SK-N-SH (cell line): ENCODE measurements around the gene ACYP2. TPM values are rescaled to one million over a fixed set of nuclear protein-coding genes. Genes with fewer than 3 reads are reported as not detected.

Experiments
- CTCF ChIA-PET: fragments of 300-600, 350-600 bp; formaldehyde crosslinking; extraction: SDS; loops from one replicate; lab custom pipeline; 2021; lab: Yijun Ruan, JAX
- POLR2A ChIA-PET: fragments of 350-600 bp; sonication (Branson Sonifier 250); formaldehyde crosslinking; extraction: SDS; loops from one replicate; lab custom pipeline; 2020; ENCODE audit warnings: antibody characterized with exemption, inconsistent platforms; lab: Yijun Ruan, JAX
- DNase-seq: peaks from one replicate; pipeline ENCODE4 v3.0.0; 2012
- H2AFZ ChIP-seq: fragments of 200-600 bp; sonication (generic); 2 replicates; pipeline ENCODE4 v1.8.1; 2016; ENCODE audit warnings: antibody characterized with exemption, mild to moderate bottlenecking, low read depth
- H3F3A ChIP-seq: fragments of 200-600 bp; sonication (generic); replicated peaks from 2 replicates; pipeline ENCODE3; 2016; ENCODE audit warnings: antibody characterized with exemption, mild to moderate bottlenecking; ENCODE audit not compliant: insufficient read depth
- H3K27ac ChIP-seq, 2 experiments: fragments of 200-500 bp in 1 of 2; fragments of 200-600 bp in 1 of 2; sonication (Bioruptor generic) in 1 of 2; sonication (generic), shearing (Covaris generic) in 1 of 2; 2 replicates each; pipeline versions ENCODE4 v1.5.1 to v1.6.1; 2014 to 2016; ENCODE audit warnings: low read depth in 2 of 2, inconsistent platforms in 1 of 2, low read length in 1 of 2, mild to moderate bottlenecking in 1 of 2, mixed read lengths in 1 of 2
- H3K27me3 ChIP-seq: fragments of 200-600 bp; sonication (generic), shearing (Covaris generic); 2 replicates; pipeline ENCODE4 v1.6.1; 2016; ENCODE audit warnings: mixed run types; ENCODE audit not compliant: insufficient read depth
- H3K36me3 ChIP-seq, 2 experiments: fragments of 200-500 bp in 1 of 2; fragments of 200-600 bp in 1 of 2; sonication (Bioruptor generic) in 1 of 2; sonication (generic) in 1 of 2; replicated peaks in 1 of 2; 2 replicates each; pipeline versions ENCODE3 to v1.5.1; 2014 to 2016; ENCODE audit warnings: low read length in 1 of 2, mild to moderate bottlenecking in 1 of 2; ENCODE audit not compliant: insufficient read depth in 2 of 2, control insufficient read depth in 1 of 2
- H3K4me1 ChIP-seq, 2 experiments: fragments of 200-500 bp in 1 of 2; fragments of 200-600 bp in 1 of 2; sonication (Bioruptor generic) in 1 of 2; sonication (generic), shearing (Covaris generic) in 1 of 2; 2 replicates each; pipeline versions ENCODE4 v1.5.1 to v1.6.1; 2014 to 2016; ENCODE audit warnings: low read depth in 1 of 2, low read length in 1 of 2, mixed run types in 1 of 2; ENCODE audit not compliant: insufficient read depth in 2 of 2, control insufficient read depth in 1 of 2
- H3K4me2 ChIP-seq: fragments of 200-600 bp; sonication (generic), shearing (Covaris generic); 2 replicates; pipeline ENCODE4 v1.6.1; 2017; ENCODE audit warnings: mixed run types
- H3K4me3 ChIP-seq, 2 experiments: fragments of 200-500 bp in 1 of 2; fragments of 200-600 bp in 1 of 2; sonication (Bioruptor generic) in 1 of 2; sonication (generic), shearing (Covaris generic) in 1 of 2; 2 replicates each; pipeline versions ENCODE4 v1.5.1 to v1.8.1; 2014 to 2016; ENCODE audit warnings: low read depth in 2 of 2, inconsistent platforms in 1 of 2, low read length in 1 of 2, mild to moderate bottlenecking in 1 of 2, mixed read lengths in 1 of 2, moderate library complexity in 1 of 2
- H3K79me2 ChIP-seq: fragments of 200-600 bp; sonication (generic); 2 replicates; pipeline ENCODE4 v1.8.1; 2017; ENCODE audit warnings: mild to moderate bottlenecking; ENCODE audit not compliant: insufficient read depth
- H3K9ac ChIP-seq: fragments of 200-600 bp; sonication (generic); 2 replicates; pipeline ENCODE4 v1.6.1; 2017; ENCODE audit warnings: mixed run types
- H3K9me2 ChIP-seq: fragments of 200-600 bp; sonication (generic); 2 replicates; pipeline ENCODE4 v1.6.1; 2017; ENCODE audit warnings: mixed run types
- H3K9me3 ChIP-seq: fragments of 200-600 bp; sonication (generic); 2 replicates; pipeline ENCODE4 v1.6.1; 2017; ENCODE audit warnings: mixed run types, mild to moderate bottlenecking, moderate library complexity
- H4K20me1 ChIP-seq: fragments of 200-600 bp; sonication (generic); 2 replicates; pipeline ENCODE4 v1.6.1; 2017; ENCODE audit warnings: mild to moderate bottlenecking, mixed run types; ENCODE audit not compliant: insufficient read depth
- CHD2 ChIP-seq: fragments of 150-350 bp; IDR thresholded peaks from 2 replicates; pipeline ENCODE4 v1.6.1; 2018; ENCODE audit warnings: low read length; ENCODE audit not compliant: partially characterized antibody
- EP300 ChIP-seq, 2 experiments: IDR thresholded peaks; 2 replicates each; pipeline versions ENCODE4 v1.4.0 to v1.6.1; 2012; ENCODE audit warnings: borderline replicate concordance in 1 of 2, low read depth in 1 of 2, low read length in 1 of 2
- EZH2phosphoT487 ChIP-seq: fragments of 200-600 bp; sonication (generic); IDR thresholded peaks from 2 replicates; pipeline ENCODE4 v1.6.1; 2017; ENCODE audit warnings: low read depth, mixed run types, mild to moderate bottlenecking, antibody characterized with exemption, moderate library complexity, borderline replicate concordance
- FOXM1 ChIP-seq: IDR thresholded peaks from 2 replicates; pipeline ENCODE4 v1.4.0; 2012; ENCODE audit warnings: low read depth, mild to moderate bottlenecking
- GATA2 ChIP-seq: sonication (generic); formaldehyde crosslinking; IDR thresholded peaks from 2 replicates; pipeline ENCODE4 v1.5.0; 2020; ENCODE audit warnings: mild to moderate bottlenecking, missing genetic modification reagents
- JUND ChIP-seq: IDR thresholded peaks from 2 replicates; pipeline ENCODE4 v1.4.0; 2012
- MXI1 ChIP-seq: IDR thresholded peaks from 2 replicates; pipeline ENCODE4 v1.6.1; 2012; ENCODE audit warnings: mild to moderate bottlenecking, low read depth, low read length, improper control_type of control experiment
- POLR2AphosphoS5 ChIP-seq: IDR thresholded peaks from 2 replicates; pipeline ENCODE4 v1.6.1; 2012; ENCODE audit warnings: low read depth, low read length
- RAD21 ChIP-seq: IDR thresholded peaks from 2 replicates; pipeline ENCODE4 v1.6.1; 2012; ENCODE audit warnings: mild to moderate bottlenecking, low read length
- RCOR1 ChIP-seq: fragments of 150-350 bp; IDR thresholded peaks from 2 replicates; pipeline ENCODE4 v1.6.1; 2017; ENCODE audit warnings: antibody characterized with exemption, low read length
- RXRA ChIP-seq: IDR thresholded peaks from 2 replicates; pipeline ENCODE4 v1.4.0; 2012; ENCODE audit warnings: low read depth, mild to moderate bottlenecking, borderline replicate concordance
- SMC3 ChIP-seq: IDR thresholded peaks from 2 replicates; pipeline ENCODE4 v1.6.1; 2012; ENCODE audit warnings: low read depth, low read length, improper control_type of control experiment
- TEAD4 ChIP-seq: IDR thresholded peaks from 2 replicates; pipeline ENCODE4 v1.4.0; 2012; ENCODE audit warnings: mild to moderate bottlenecking, borderline replicate concordance; ENCODE audit not compliant: insufficient read depth
- YY1 ChIP-seq: IDR thresholded peaks from 2 replicates; pipeline ENCODE4 v1.4.0; 2012; ENCODE audit warnings: low read depth, mild to moderate bottlenecking
- WGBS: methylation state at CpG from one replicate; pipeline ENCODE4 v1.1.6; 2017; ENCODE audit warnings: low lambda C conversion rate; 5-methylcytosine and 5-hydroxymethylcytosine counted together
- polyA plus RNA-seq, 3 experiments: library from polyadenylated mRNA; depleted of rRNA; stranded (reverse); fragments of >200 nt; gene quantifications; 2 replicates each; pipeline ENCODE4 v1.2.3, GENCODE V29; 2012
- TF ChIP-seq, protein P1 (sequence below): IDR thresholded peaks from 2 replicates; pipeline ENCODE4 v1.4.0; 2012; ENCODE audit warnings: low read depth, borderline replicate concordance
- TF ChIP-seq, protein P2 (sequence below): IDR thresholded peaks from 2 replicates; pipeline ENCODE4 v1.4.0; 2012; ENCODE audit warnings: low read depth
- TF ChIP-seq, protein P3 (sequence below): fragments of 150-350 bp; IDR thresholded peaks from 2 replicates; pipeline ENCODE4 v1.6.1; 2017; ENCODE audit warnings: antibody characterized with exemption, low read length, low read depth, borderline replicate concordance
- TF ChIP-seq, protein P4 (sequence below): IDR thresholded peaks from 2 replicates; pipeline ENCODE4 v1.6.1; 2012; ENCODE audit warnings: mild to moderate bottlenecking, low read depth, low read length, moderate library complexity
- TF ChIP-seq, protein P5 (sequence below): fragments of 200-600 bp; sonication (generic); IDR thresholded peaks from 2 replicates; pipeline ENCODE4 v1.6.1; 2017; ENCODE audit warnings: antibody characterized with exemption, mild to moderate bottlenecking, moderate library complexity
- TF ChIP-seq, protein P6 (sequence below): fragments of 150-350 bp; IDR thresholded peaks from 2 replicates; pipeline ENCODE4 v1.6.1; 2016; ENCODE audit warnings: mild to moderate bottlenecking, low read depth, low read length

ACYP2 gene
- polyA plus RNA-seq, 1 of the 3 experiments (the other 2 are of a cell fraction) = 8.8 TPM

DNA sequence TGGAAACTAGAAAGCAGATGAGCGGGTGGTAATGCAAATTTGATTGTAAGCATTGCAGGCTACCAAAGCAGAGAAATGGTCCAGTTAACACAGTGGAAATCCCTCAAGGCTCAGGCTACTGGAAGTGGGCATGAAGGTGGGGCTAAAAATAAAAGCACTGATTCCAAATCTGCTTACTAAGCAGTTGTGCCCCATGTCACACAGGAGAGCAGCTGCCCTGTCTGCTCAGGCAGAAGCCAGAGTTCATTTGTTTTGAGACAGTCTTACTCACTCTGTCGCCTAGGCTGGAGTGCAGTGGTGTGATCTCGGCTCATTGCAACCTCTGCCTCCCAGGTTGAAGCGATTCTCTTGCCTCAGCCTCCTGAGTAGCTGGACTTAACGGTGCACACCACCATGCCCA is 183.1 kb downstream of the ACYP2 start:
- no peak overlapping the region for H3K4me2 ChIP-seq
- WGBS = 92% methylated on average over 1 of the region's 5 CpGs
- no peak for TF ChIP-seq RAD21
- TF ChIP-seq CHD2 = no peak
- TF ChIP-seq YY1 = no peak
- TF ChIP-seq, protein P1, sequence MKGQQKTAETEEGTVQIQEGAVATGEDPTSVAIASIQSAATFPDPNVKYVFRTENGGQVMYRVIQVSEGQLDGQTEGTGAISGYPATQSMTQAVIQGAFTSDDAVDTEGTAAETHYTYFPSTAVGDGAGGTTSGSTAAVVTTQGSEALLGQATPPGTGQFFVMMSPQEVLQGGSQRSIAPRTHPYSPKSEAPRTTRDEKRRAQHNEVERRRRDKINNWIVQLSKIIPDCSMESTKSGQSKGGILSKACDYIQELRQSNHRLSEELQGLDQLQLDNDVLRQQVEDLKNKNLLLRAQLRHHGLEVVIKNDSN = no peak
- no peak for TF ChIP-seq GATA2 (CRISPR knock-in tag)
- TF ChIP-seq MXI1 = no peak
- no peak for TF ChIP-seq EP300 (IDR thresholded peaks at IDR 0.05; ENCODE audit: borderline replicate concordance in 1 of 2, low read depth in 1 of 2, low read length in 1 of 2)
- no peak for TF ChIP-seq SMC3
- TF ChIP-seq RXRA = no peak
- no peak for TF ChIP-seq FOXM1
- TF ChIP-seq TEAD4 = no peak
- no peak for TF ChIP-seq POLR2AphosphoS5
- TF ChIP-seq, protein P2, sequence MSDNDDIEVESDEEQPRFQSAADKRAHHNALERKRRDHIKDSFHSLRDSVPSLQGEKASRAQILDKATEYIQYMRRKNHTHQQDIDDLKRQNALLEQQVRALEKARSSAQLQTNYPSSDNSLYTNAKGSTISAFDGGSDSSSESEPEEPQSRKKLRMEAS = no peak
- TF ChIP-seq RCOR1 = no peak
- TF ChIP-seq JUND = no peak
- TF ChIP-seq, protein P3, sequence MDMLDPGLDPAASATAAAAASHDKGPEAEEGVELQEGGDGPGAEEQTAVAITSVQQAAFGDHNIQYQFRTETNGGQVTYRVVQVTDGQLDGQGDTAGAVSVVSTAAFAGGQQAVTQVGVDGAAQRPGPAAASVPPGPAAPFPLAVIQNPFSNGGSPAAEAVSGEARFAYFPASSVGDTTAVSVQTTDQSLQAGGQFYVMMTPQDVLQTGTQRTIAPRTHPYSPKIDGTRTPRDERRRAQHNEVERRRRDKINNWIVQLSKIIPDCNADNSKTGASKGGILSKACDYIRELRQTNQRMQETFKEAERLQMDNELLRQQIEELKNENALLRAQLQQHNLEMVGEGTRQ = no peak
- TF ChIP-seq, protein P4, sequence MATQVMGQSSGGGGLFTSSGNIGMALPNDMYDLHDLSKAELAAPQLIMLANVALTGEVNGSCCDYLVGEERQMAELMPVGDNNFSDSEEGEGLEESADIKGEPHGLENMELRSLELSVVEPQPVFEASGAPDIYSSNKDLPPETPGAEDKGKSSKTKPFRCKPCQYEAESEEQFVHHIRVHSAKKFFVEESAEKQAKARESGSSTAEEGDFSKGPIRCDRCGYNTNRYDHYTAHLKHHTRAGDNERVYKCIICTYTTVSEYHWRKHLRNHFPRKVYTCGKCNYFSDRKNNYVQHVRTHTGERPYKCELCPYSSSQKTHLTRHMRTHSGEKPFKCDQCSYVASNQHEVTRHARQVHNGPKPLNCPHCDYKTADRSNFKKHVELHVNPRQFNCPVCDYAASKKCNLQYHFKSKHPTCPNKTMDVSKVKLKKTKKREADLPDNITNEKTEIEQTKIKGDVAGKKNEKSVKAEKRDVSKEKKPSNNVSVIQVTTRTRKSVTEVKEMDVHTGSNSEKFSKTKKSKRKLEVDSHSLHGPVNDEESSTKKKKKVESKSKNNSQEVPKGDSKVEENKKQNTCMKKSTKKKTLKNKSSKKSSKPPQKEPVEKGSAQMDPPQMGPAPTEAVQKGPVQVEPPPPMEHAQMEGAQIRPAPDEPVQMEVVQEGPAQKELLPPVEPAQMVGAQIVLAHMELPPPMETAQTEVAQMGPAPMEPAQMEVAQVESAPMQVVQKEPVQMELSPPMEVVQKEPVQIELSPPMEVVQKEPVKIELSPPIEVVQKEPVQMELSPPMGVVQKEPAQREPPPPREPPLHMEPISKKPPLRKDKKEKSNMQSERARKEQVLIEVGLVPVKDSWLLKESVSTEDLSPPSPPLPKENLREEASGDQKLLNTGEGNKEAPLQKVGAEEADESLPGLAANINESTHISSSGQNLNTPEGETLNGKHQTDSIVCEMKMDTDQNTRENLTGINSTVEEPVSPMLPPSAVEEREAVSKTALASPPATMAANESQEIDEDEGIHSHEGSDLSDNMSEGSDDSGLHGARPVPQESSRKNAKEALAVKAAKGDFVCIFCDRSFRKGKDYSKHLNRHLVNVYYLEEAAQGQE = no peak
- TF ChIP-seq, protein P5, sequence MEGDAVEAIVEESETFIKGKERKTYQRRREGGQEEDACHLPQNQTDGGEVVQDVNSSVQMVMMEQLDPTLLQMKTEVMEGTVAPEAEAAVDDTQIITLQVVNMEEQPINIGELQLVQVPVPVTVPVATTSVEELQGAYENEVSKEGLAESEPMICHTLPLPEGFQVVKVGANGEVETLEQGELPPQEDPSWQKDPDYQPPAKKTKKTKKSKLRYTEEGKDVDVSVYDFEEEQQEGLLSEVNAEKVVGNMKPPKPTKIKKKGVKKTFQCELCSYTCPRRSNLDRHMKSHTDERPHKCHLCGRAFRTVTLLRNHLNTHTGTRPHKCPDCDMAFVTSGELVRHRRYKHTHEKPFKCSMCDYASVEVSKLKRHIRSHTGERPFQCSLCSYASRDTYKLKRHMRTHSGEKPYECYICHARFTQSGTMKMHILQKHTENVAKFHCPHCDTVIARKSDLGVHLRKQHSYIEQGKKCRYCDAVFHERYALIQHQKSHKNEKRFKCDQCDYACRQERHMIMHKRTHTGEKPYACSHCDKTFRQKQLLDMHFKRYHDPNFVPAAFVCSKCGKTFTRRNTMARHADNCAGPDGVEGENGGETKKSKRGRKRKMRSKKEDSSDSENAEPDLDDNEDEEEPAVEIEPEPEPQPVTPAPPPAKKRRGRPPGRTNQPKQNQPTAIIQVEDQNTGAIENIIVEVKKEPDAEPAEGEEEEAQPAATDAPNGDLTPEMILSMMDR = no peak
- no peak for TF ChIP-seq EZH2phosphoT487
- TF ChIP-seq, protein P6, sequence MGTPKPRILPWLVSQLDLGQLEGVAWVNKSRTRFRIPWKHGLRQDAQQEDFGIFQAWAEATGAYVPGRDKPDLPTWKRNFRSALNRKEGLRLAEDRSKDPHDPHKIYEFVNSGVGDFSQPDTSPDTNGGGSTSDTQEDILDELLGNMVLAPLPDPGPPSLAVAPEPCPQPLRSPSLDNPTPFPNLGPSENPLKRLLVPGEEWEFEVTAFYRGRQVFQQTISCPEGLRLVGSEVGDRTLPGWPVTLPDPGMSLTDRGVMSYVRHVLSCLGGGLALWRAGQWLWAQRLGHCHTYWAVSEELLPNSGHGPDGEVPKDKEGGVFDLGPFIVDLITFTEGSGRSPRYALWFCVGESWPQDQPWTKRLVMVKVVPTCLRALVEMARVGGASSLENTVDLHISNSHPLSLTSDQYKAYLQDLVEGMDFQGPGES = no peak
- TF ChIP-seq, all 33 proteins: peak for 0
- H4K20me1 ChIP-seq = no peaks in the 10 kb centered on the region
- H3K9me2 ChIP-seq = no peaks in the 10 kb centered on the region
- H3K4me1 ChIP-seq = no peaks in the 10 kb centered on the region; a peak in 1 of 4 replicates
- H3K36me3 ChIP-seq = no peaks in the 10 kb centered on the region
- CTCF ChIA-PET = no interaction called here
- no peak for DNase-seq
- no peak overlapping the region for H2AFZ ChIP-seq
- POLR2A ChIA-PET = no interaction called here
- no peak overlapping the region for H3K27ac ChIP-seq
- no peaks in the 10 kb centered on the region for H3K9me3 ChIP-seq
- H3K79me2 ChIP-seq = no peaks in the 10 kb centered on the region
- no peak overlapping the region for H3K9ac ChIP-seq
- no peaks in the 10 kb centered on the region for H3F3A ChIP-seq
- H3K27me3 ChIP-seq = no peaks in the 10 kb centered on the region
- no peak overlapping the region for H3K4me3 ChIP-seq
